GM21423 (cell line): Measurements from ENCODE around the gene ZNF490.

ENCODE experiments used
- ATAC-seq: cut with Tn5 transposase; IDR thresholded peaks from one replicate; pipeline ENCODE4 v1.9.1; 2021; ENCODE audit warnings: mild to moderate bottlenecking, moderate library complexity; ENCODE audit not compliant: unreplicated experiment

ZNF490 gene

DNA sequence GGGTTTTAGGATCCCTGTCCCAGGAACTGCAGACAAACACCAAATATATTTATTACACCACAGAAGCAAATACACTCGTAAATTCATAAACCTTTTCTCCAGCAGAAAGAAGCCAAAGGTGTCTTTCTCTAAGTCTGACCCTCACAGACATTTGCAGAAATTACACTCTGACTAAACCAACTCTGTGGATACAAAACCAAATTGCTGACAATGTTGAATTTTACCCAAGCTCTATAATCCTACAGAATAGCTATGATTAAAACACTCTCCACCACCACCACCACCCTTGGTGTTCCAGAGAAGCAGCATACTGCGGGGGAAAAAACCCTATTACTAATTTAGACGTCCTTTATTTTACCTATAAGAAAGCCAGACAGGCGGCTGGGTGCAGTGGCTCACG is 64.5 kb downstream of the ZNF490 start:
- no peak for ATAC-seq

DNA sequence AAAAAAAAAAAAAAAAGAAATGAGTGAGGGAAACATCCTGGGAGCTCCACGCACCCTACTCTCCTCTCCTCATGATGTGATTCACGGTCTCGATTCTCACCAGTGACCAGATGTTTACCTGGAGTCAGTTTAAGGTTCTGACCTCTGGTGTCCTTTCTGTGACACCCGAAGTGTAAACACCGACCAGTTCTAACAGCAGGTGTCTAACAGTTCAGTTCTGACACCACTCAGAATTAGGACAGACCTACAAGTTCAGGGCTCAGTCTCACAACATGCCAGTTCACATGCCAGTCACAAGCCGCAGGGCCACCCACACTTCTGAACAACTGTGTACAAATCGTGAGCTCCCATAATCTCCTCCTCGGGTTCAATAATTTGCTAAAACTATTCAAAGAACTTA is 65.3 kb downstream of the ZNF490 start:
- ATAC-seq: no peak

DNA sequence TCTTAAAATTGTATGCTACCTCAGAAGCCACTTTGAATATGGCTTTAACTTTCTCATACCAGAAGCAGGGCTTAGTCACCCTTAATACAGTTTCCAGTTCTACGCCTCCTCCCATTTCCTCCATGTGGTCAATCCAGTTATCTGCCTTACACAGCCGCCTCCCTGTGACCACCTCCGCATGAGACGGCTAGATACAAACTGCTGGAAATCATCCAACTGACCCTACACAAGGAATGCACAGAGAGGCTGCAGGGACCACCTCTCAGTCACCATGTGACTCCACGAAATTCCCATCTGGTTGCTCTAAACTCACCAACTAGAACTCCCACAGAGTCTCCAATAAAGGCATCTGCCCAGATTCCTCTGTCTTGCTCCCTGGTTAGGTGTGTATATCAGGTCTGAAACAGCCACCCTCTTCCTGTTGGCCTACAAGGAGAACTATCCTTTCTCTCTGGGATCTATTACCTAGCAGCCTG is 66.2 kb downstream of the ZNF490 start:
- no peak for ATAC-seq

DNA sequence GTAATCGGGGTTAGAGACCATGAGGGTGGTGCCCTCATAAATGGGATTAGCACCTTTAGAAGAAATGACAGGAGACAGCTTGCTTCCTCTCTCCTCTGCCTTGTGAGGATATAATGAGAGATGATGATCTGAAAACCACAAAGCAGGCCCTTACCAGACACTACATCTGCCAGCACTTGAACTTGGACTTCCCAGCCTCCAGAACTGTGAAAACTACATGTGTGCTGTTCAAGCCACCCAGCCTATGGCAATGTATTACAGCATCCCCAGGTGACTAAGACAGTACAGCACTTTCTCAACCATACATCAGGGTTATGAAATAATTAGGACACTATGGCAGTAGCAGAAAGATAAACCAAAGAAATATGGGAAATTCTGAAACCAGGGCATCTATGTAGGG is 66.8 kb downstream of the ZNF490 start:
- ATAC-seq: no peak
